Measurements from ENCODE around the gene COL2A1.

COL2A1 gene

GRCh38 chr12:47991106-47992061 is 12.9 kb downstream of the COL2A1 start:
- Histone ChIP-seq H3K4me3 (ENCODE audit: insufficient read depth, low read depth, low read length) (no peak overlapping the region), H3K9me3 (ENCODE audit: control insufficient read depth, low read length) (no peaks in the 10 kb centered on the region), H3K36me3 (ENCODE audit: control insufficient read depth, insufficient read depth, low read length) (peaks cover 41% of the 10 kb centered on the region), H3K4me1 (ENCODE audit: control insufficient read depth, insufficient read depth, low read length) (peaks cover 44% of the 10 kb centered on the region), H3K27me3 (ENCODE audit: control insufficient read depth, insufficient read depth, low read length, poor library complexity, severe bottlenecking) (peaks cover 7% of the 10 kb centered on the region), H3K27ac (ENCODE audit: insufficient read depth, low read depth, low read length, poor library complexity, severe bottlenecking) (peak overlapping the region; percentile 2)
- 59 to 68% methylated on average over 13 of the region's 13 CpGs for WGBS, 2 experiments

GRCh38 chr12:47990351-47991105 is 13.7 kb downstream of the COL2A1 start:
- Histone ChIP-seq H3K27me3 (ENCODE audit: control insufficient read depth, insufficient read depth, low read length, poor library complexity, severe bottlenecking) (peaks cover 7% of the 10 kb centered on the region), H3K27ac (ENCODE audit: insufficient read depth, low read depth, low read length, poor library complexity, severe bottlenecking) (no peak overlapping the region), H3K4me3 (ENCODE audit: insufficient read depth, low read depth, low read length) (no peak overlapping the region), H3K36me3 (ENCODE audit: control insufficient read depth, insufficient read depth, low read length) (peaks cover 41% of the 10 kb centered on the region), H3K4me1 (ENCODE audit: control insufficient read depth, insufficient read depth, low read length) (peaks cover 44% of the 10 kb centered on the region), H3K9me3 (ENCODE audit: control insufficient read depth, low read length) (no peaks in the 10 kb centered on the region)
- WGBS, 2 experiments = 89 to 93% methylated on average over 7 of the region's 7 CpGs

- Histone ChIP-seq H3K4me1 (ENCODE audit: control insufficient read depth, insufficient read depth, low read length) (peaks cover 44% of the 10 kb centered on the region), H3K27ac (ENCODE audit: insufficient read depth, low read depth, low read length, poor library complexity, severe bottlenecking) (no peak overlapping the region), H3K36me3 (ENCODE audit: control insufficient read depth, insufficient read depth, low read length) (peaks cover 42% of the 10 kb centered on the region), H3K9me3 (ENCODE audit: control insufficient read depth, low read length) (no peaks in the 10 kb centered on the region), H3K4me3 (ENCODE audit: insufficient read depth, low read depth, low read length) (no peak overlapping the region), H3K27me3 (ENCODE audit: control insufficient read depth, insufficient read depth, low read length, poor library complexity, severe bottlenecking) (peaks cover 3% of the 10 kb centered on the region)
- WGBS, 2 experiments = 87 to 89% methylated on average over 12 of the region's 12 CpGs
Measured at GRCh38 chr12:47989666-47990065, 14.6 kb downstream of the COL2A1 start.

GRCh38 chr12:47989023-47989417 is 15.3 kb downstream of the COL2A1 start:
- Histone ChIP-seq H3K9me3 (ENCODE audit: control insufficient read depth, low read length) (no peaks in the 10 kb centered on the region), H3K36me3 (ENCODE audit: control insufficient read depth, insufficient read depth, low read length) (peaks cover 39% of the 10 kb centered on the region), H3K27me3 (ENCODE audit: control insufficient read depth, insufficient read depth, low read length, poor library complexity, severe bottlenecking) (no peaks in the 10 kb centered on the region), H3K27ac (ENCODE audit: insufficient read depth, low read depth, low read length, poor library complexity, severe bottlenecking) (peak overlapping the region; percentile 65), H3K4me3 (ENCODE audit: insufficient read depth, low read depth, low read length) (no peak overlapping the region), H3K4me1 (ENCODE audit: control insufficient read depth, insufficient read depth, low read length) (peaks cover 44% of the 10 kb centered on the region)
- 92 to 93% methylated on average over 8 of the region's 8 CpGs for WGBS, 2 experiments

- peak overlapping the region; percentile 65 for H3K27ac ChIP-seq (ENCODE audit: insufficient read depth, low read depth, low read length, poor library complexity, severe bottlenecking)
- peaks cover 34% of the 10 kb centered on the region for H3K36me3 ChIP-seq (ENCODE audit: control insufficient read depth, insufficient read depth, low read length)
- H3K9me3 ChIP-seq (ENCODE audit: control insufficient read depth, low read length) = no peaks in the 10 kb centered on the region
- H3K27me3 ChIP-seq (ENCODE audit: control insufficient read depth, insufficient read depth, low read length, poor library complexity, severe bottlenecking) = no peaks in the 10 kb centered on the region
- peaks cover 44% of the 10 kb centered on the region for H3K4me1 ChIP-seq (ENCODE audit: control insufficient read depth, insufficient read depth, low read length)
- 43 to 44% methylated on average over 15 of the region's 15 CpGs for WGBS, 2 experiments
- H3K4me3 ChIP-seq (ENCODE audit: insufficient read depth, low read depth, low read length) = no peak overlapping the region
Measured at GRCh38 chr12:47988073-47989022, 15.9 kb downstream of the COL2A1 start.

GRCh38 chr12:47987411-47988072 is 16.7 kb downstream of the COL2A1 start:
- Histone ChIP-seq H3K36me3 (ENCODE audit: control insufficient read depth, insufficient read depth, low read length) (peaks cover 41% of the 10 kb centered on the region), H3K27me3 (ENCODE audit: control insufficient read depth, insufficient read depth, low read length, poor library complexity, severe bottlenecking) (no peaks in the 10 kb centered on the region), H3K9me3 (ENCODE audit: control insufficient read depth, low read length) (no peaks in the 10 kb centered on the region), H3K4me3 (ENCODE audit: insufficient read depth, low read depth, low read length) (no peak overlapping the region), H3K27ac (ENCODE audit: insufficient read depth, low read depth, low read length, poor library complexity, severe bottlenecking) (no peak overlapping the region), H3K4me1 (ENCODE audit: control insufficient read depth, insufficient read depth, low read length) (peaks cover 42% of the 10 kb centered on the region)
- whole genome bisulfite sequencing, 2 experiments = 88 to 91% methylated on average over 14 of the region's 14 CpGs

- 95 to 96% methylated on average over 5 of the region's 5 CpGs for WGBS, 2 experiments
- Histone ChIP-seq H3K4me1 (ENCODE audit: control insufficient read depth, insufficient read depth, low read length) (peaks cover 35% of the 10 kb centered on the region), H3K4me3 (ENCODE audit: insufficient read depth, low read depth, low read length) (no peak overlapping the region), H3K36me3 (ENCODE audit: control insufficient read depth, insufficient read depth, low read length) (peaks cover 45% of the 10 kb centered on the region), H3K27me3 (ENCODE audit: control insufficient read depth, insufficient read depth, low read length, poor library complexity, severe bottlenecking) (no peaks in the 10 kb centered on the region), H3K9me3 (ENCODE audit: control insufficient read depth, low read length) (no peaks in the 10 kb centered on the region), H3K27ac (ENCODE audit: insufficient read depth, low read depth, low read length, poor library complexity, severe bottlenecking) (no peak overlapping the region)
Measured at GRCh38 chr12:47986832-47987231, 17.4 kb downstream of the COL2A1 start.

- Histone ChIP-seq H3K4me1 (ENCODE audit: control insufficient read depth, insufficient read depth, low read length) (peaks cover 31% of the 10 kb centered on the region), H3K27ac (ENCODE audit: insufficient read depth, low read depth, low read length, poor library complexity, severe bottlenecking) (no peak overlapping the region), H3K9me3 (ENCODE audit: control insufficient read depth, low read length) (no peaks in the 10 kb centered on the region), H3K4me3 (ENCODE audit: insufficient read depth, low read depth, low read length) (no peak overlapping the region), H3K36me3 (ENCODE audit: control insufficient read depth, insufficient read depth, low read length) (peaks cover 45% of the 10 kb centered on the region), H3K27me3 (ENCODE audit: control insufficient read depth, insufficient read depth, low read length, poor library complexity, severe bottlenecking) (no peaks in the 10 kb centered on the region)
- WGBS, 2 experiments = 91 to 92% methylated on average over 8 of the region's 8 CpGs
Measured at GRCh38 chr12:47986291-47986660, 18.0 kb downstream of the COL2A1 start.

GRCh38 chr12:47985596-47986290 is 18.5 kb downstream of the COL2A1 start:
- H3K27me3 ChIP-seq (ENCODE audit: control insufficient read depth, insufficient read depth, low read length, poor library complexity, severe bottlenecking) = no peaks in the 10 kb centered on the region
- no peaks in the 10 kb centered on the region for H3K9me3 ChIP-seq (ENCODE audit: control insufficient read depth, low read length)
- H3K27ac ChIP-seq (ENCODE audit: insufficient read depth, low read depth, low read length, poor library complexity, severe bottlenecking) = no peak overlapping the region
- H3K4me1 ChIP-seq (ENCODE audit: control insufficient read depth, insufficient read depth, low read length) = peaks cover 25% of the 10 kb centered on the region
- no peak overlapping the region for H3K4me3 ChIP-seq (ENCODE audit: insufficient read depth, low read depth, low read length)
- peaks cover 48% of the 10 kb centered on the region for H3K36me3 ChIP-seq (ENCODE audit: control insufficient read depth, insufficient read depth, low read length)
- WGBS, 2 experiments = 93 to 94% methylated on average over 16 of the region's 16 CpGs
